ENCODE data around the gene HMGB3.
"Not testable (repeated sequence)": the region's sequence is repeated elsewhere in the genome, so short reads cannot be mapped to it uniquely, and the experiment has no call there.

HMGB3 gene

DNA sequence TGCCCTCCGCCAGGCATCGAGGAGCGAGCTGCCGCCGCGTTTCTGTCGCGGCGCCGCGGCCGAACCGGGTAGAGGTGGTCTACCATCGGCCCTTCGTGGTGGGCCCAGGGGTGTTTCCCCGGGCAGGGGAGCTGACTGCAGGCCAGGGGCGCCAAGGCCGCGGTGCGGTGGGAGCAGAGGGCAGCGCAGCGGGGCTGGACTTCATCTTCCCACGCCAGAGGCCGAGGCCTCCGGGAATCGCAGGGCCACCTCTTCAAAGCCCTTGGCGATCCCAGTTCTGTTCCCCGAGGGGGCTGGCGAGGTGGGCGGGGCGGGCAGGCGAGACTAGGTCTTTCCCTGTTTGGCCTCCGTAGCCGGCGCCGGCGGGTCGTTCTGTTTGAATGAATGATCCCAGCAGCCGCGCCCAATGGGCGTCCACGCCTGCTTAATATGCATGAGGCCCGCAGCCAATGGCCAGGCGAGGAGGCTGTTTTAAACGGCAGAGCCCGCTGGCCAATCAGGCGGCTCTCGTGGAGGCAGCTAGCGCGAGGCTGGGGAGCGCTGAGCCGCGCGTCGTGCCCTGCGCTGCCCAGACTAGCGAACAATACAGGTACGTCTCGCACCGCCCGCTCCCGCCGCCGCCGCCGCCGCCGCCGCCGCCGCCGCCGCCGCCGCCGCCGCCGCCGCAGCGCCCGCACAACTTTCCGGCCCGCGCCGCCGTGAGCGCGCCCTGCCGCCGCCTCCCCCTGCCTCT, at the start of gene HMGB3:
Gene HMGB3 (plus strand): TSS at position 548 of the 733 bp plus-strand sequence. CDS start 2,265 bp downstream, outside the sequence.
- DNase-seq, result peak; percentile 0 to 84 (median 52)

DNA sequence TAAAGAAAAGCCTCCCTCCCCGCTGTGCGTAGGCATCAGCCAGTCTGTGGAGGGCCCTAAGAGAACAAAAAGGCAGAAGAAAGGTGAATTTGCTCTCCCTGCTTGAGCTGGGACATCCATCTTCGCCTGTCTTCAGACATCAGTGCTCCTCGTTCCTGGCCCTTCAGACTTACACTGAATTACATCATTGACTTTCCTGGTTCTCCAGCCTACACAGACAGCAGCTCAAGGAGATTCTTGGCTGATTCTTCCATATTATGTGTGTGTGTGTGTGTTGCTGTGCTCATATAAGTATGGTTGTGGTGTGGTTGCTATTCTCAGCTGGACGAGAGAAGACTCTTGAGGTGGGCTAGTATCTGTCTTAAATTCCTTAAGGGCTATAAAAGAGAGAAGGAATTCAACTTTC, 49.2 kb upstream of the HMGB3 start:
- no peak for DNase-seq

DNA sequence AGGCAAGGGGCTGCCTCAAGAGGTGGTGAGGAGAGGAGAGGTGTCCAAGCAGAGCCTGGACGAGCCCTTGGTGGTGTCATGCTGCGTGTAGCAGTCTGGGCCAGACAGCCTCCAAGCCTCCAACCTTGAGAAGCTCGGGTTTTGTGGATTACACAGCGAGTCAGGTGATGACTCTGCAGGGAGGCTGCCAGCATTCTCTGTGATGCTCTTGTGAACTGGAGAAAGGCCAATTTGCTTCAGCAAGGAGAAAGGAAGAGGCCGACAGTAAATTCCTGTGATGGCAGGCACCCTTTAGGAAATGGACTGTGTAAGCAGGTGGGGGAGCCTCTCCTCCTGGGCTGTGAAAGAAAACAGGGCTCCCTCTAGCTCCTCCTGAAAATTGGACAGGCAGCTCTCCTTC, 48.7 kb upstream of the HMGB3 start:
- no peak for DNase-seq

DNA sequence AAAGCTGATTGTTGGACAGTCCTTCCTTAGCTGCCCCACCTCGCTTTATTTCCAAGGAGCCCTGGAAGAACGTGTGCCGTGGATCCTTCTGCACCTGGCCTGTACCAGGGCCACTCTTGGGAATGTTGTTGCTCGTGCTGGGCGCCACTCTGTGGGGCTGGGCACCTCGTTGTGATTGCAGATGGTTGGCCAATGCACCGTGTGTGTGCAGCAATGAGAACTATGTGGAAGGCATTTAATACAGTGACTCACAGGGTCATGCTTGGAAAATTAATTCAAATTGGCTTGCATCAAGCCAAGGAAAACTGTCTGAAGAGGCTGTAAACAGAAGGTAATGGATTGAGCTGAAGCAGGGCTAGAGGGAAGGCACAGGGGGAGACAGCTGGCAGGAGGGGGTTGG, 47.7 kb upstream of the HMGB3 start:
- no peak for DNase-seq

DNA sequence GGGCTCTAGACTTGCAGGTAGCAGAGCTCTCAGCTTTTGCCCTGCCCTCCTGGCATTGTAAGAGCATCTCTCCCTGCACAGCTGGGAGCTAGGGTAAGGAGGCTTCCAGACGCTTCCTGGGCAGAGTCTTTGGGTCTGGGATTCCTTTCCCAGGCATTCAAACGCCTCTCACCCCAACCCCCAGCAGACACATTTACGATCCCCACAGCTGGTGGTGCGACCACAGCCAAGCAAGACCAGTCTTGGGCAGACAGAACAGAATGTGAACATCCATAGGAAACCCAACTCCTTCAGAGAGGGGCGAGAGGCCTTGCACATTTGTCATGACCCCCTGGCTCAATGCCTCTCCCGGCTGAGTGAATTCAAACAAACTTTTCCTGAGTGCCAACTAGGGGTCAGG, 46.6 kb upstream of the HMGB3 start:
- DNase-seq, result no peak

- DNase-seq, result no peak
Observed at GRCh38 chrX:150940844-150941495, 42.2 kb upstream of the HMGB3 start.

- no peak for DNase-seq
Observed at GRCh38 chrX:150941580-150941979, 41.6 kb upstream of the HMGB3 start.

GRCh38 chrX:150942942-150943594, 40.1 kb upstream of the HMGB3 start:
- no peak for DNase-seq

- DNase-seq, result no peak
Observed at GRCh38 chrX:150944233-150944632, 38.9 kb upstream of the HMGB3 start.

GRCh38 chrX:150954951-150955350, 28.2 kb upstream of the HMGB3 start:
- DNase-seq, result no peak

GRCh38 chrX:150955590-150955989, 27.5 kb upstream of the HMGB3 start:
- no peak for DNase-seq

DNA sequence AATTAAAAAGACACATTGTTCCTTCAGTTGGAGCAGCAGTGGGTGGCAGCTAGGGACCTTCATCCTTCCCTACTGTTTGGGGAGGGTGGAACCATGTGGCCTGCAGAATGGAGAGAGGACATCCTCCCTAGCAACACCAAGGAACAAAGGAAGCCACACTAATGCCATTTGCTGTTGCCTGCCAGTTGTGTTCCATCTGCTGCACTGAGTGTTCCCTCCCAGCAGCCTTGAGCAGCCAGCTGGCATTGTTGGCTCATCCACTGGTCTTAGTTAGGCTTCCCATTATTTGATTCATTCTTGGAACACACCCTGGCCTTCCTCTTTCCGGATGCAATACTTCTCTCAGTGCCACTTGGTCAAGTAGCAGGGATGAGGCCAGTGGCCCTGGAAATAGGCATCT, 25.0 kb upstream of the HMGB3 start:
- DNase-seq, result peak in 20 of 51 donors; percentile 0 to 33 (median 4)

- DNase-seq, result no peak
Observed at GRCh38 chrX:150959557-150959956, 23.6 kb upstream of the HMGB3 start.

DNA sequence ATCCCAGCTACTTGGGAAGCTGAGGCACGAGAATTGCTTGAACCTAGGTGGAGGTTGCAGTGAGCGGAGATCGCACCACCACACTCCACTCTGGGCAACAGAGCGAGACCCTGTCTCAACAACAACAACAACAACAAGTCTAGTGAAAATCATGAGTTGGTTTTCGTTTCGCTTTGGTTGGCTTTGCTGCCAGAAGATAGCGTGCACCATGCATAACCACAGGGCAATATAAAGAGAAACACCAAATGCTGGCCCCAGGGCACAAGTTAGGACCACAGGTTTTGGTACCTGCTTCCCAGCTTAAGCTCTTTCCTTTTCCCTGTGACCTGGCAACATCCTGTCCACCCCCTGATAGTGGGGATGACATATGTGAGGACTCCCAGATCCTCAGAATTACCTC, 21.5 kb upstream of the HMGB3 start:
- no peak for DNase-seq

DNA sequence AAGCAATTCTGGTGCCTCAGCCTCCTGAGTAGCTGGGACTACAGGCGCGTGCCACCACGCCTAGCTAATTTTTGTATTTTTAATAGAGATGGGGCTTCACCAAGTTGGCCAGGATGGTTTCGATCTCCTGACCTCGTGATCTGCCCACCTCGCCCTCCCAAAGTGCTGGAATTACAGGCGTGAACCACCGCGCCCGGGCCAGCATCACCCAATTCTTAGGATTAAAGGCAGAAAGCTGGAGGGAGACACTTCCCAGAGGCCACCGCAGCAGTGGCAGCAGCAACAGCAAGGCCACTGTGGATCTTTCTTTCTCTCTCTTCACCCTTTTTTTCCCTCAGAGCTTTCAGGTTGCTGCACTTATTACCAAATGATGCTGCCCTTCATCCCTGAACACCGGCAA, 18.7 kb upstream of the HMGB3 start:
- not testable (repeated sequence) for DNase-seq

- DNase-seq, result no peak
Observed at GRCh38 chrX:150966235-150966634, 16.9 kb upstream of the HMGB3 start.

GRCh38 chrX:150966742-150967141, 16.4 kb upstream of the HMGB3 start:
- no peak for DNase-seq

GRCh38 chrX:150967786-150968185, 15.3 kb upstream of the HMGB3 start:
- no peak for DNase-seq

- no peak for DNase-seq
Observed at GRCh38 chrX:150968862-150969720, 14.0 kb upstream of the HMGB3 start.

GRCh38 chrX:150972450-150972849, 10.7 kb upstream of the HMGB3 start:
- no peak for DNase-seq

DNA sequence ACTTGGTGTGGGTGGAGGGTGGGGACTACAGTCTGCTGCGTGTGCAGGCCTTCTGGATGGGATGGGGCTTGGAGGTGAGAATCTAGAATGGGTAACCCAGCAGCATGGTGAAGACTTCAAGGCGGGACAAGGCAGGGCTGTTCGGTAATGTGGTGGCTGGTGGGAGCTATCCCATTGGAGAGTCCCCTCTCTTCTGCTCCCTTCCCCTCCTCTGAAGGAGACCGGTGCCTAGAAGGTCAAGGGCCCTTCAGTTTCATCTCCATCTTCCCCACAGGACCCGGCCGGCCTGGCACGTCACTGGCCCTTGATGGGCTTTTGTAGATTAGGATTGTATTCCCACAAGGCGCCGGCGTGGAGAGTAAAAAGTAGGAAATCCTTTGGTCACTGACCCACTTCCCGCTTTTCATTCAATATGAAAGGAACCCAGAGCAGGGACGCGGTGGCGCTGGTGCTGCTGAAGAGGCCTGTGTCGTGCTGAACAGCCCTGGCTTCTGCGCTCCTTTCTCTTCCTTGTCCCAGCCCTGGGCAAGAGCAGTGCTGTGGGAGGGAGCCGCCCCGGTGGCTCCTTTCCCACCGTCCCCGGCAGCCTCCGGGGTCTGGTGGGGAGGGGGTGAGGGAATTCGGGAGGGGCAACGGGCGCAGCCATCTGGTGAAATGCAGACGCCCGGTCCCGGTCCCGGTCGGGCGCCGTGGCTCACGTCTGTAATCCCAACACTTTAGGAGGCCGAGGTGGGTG, 7.3 kb upstream of the HMGB3 start:
- peak in 7 of 51 donors; percentile 0 to 9 (median 4) for DNase-seq
